Breast epithelium (tissue), 4 donors: Measurements from ENCODE around the gene RCBTB1. TPM values are rescaled to one million over a fixed set of nuclear protein-coding genes. Genes with fewer than 3 reads are reported as not detected.

Source experiments
- DNase-seq, 2 donors: peaks; one replicate each; pipeline ENCODE4 v3.0.0-alpha.2; 2019; ENCODE audit warnings: low spot score in 2 of 2
- H3K27ac ChIP-seq, 2 donors: fragments of 200-600 bp; sonication (generic) in 1 of 2; one replicate each; pipeline ENCODE4 v1.5.1; 2016 to 2019; ENCODE audit warnings: mild to moderate bottlenecking in 1 of 2
- H3K27me3 ChIP-seq, 2 donors: fragments of 200-600 bp; sonication (generic) in 1 of 2; one replicate each; pipeline versions ENCODE4 v1.5.1 to v1.6.0; 2017 to 2019; ENCODE audit warnings: control low read depth in 1 of 2, mild to moderate bottlenecking in 1 of 2
- H3K36me3 ChIP-seq: fragments of 200-600 bp; one replicate; pipeline ENCODE4 v1.5.1; 2019
- H3K4me1 ChIP-seq, 2 donors: fragments of 200-600 bp; sonication (generic); one replicate each; pipeline ENCODE4 v1.5.1; 2016 to 2019; ENCODE audit warnings: control low read depth in 1 of 2
- H3K4me3 ChIP-seq, 3 donors: fragments of 200-600 bp; sonication (generic); 1 replicate in 2 of 3; 2 replicates in 1 of 3; pipeline ENCODE4 v1.5.1; 2016 to 2019; ENCODE audit warnings: mild to moderate bottlenecking in 3 of 3, moderate library complexity in 2 of 3
- H3K9me3 ChIP-seq, 2 donors: fragments of 200-600 bp; sonication (generic) in 1 of 2; one replicate each; pipeline ENCODE4 v1.5.1; 2016 to 2019; ENCODE audit warnings: control low read depth in 1 of 2
- CTCF ChIP-seq, 3 donors: fragments of 450-650 bp; IDR thresholded peaks; one replicate each; pipeline ENCODE4 v1.5.1; 2016 to 2017; ENCODE audit warnings: antibody characterized with exemption in 3 of 3, mild to moderate bottlenecking in 3 of 3, moderate library complexity in 3 of 3
- POLR2A ChIP-seq: fragments of 450-650 bp; IDR thresholded peaks from one replicate; pipeline ENCODE4 v1.6.1; 2016; ENCODE audit warnings: antibody characterized with exemption, mild to moderate bottlenecking, moderate library complexity
- POLR2AphosphoS5 ChIP-seq, 3 donors: sonication (generic); formaldehyde crosslinking; IDR thresholded peaks; one replicate each; pipeline ENCODE4 v1.6.1; 2017; ENCODE audit warnings: antibody characterized with exemption in 3 of 3
- intact Hi-C: fragments of 100-400 bp; cut with DNase I; formaldehyde crosslinking; loops from one replicate; pipeline ENCODE4 v1.15.1; 2023; ENCODE audit warnings: low total_unique reads
- total RNA-seq, 3 donors: library from RNA; depleted of rRNA; stranded (reverse); fragments of >200 nt; gene quantifications; one replicate each; pipeline ENCODE4 v1.1.0, GENCODE V29; 2016

The RCBTB1 gene
- total RNA-seq, 3 donors from 2014 or later, result 13.8 to 18.4 (median 17.9) TPM

- TF ChIP-seq CTCF (IDR thresholded peaks at IDR 0.05) (no peak), POLR2A (no peak), POLR2AphosphoS5 (IDR thresholded peaks at IDR 0.05) (no peak)
- H3K9me3 ChIP-seq, result no peaks in the 10 kb centered on the region
- DNase-seq, result no peak
- no peaks in the 10 kb centered on the region for H3K4me1 ChIP-seq
- no peaks in the 10 kb centered on the region for H3K36me3 ChIP-seq
- no peak overlapping the region for H3K27ac ChIP-seq
- H3K4me3 ChIP-seq, result no peak overlapping the region
- H3K27me3 ChIP-seq, result no peaks in the 10 kb centered on the region
- intact Hi-C loops, result no loop called here
Observed at GRCh38 chr13:49528161-49528560, 57.2 kb downstream of the RCBTB1 start.

DNA sequence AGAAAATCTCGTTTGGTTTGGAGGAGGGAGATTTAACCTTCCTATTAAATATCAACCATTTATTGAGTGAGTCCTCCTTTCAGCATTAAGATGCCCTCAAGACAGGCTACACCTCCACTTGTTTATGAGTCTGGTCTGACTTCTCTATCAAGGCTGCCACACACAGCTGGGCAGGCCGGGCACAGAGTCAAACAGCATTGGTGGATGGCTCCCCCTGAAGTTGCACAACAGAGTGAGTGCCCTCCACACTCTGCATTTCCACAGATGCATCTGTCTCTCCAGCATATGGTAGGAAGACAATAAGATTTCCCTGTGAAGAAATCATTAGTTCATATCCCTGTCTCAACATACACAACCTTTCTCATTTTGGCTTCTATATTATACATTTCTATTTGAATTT lies 58.2 kb downstream of the RCBTB1 start:
- no peaks in the 10 kb centered on the region for H3K4me1 ChIP-seq
- no peak overlapping the region for H3K4me3 ChIP-seq
- no peak overlapping the region for H3K27ac ChIP-seq
- no peak for DNase-seq
- no peaks in the 10 kb centered on the region for H3K36me3 ChIP-seq
- intact Hi-C loops, result no loop called here
- H3K27me3 ChIP-seq, result no peaks in the 10 kb centered on the region
- TF ChIP-seq CTCF (IDR thresholded peaks at IDR 0.05) (no peak), POLR2AphosphoS5 (IDR thresholded peaks at IDR 0.05) (no peak), POLR2A (no peak)
- no peaks in the 10 kb centered on the region for H3K9me3 ChIP-seq

DNA sequence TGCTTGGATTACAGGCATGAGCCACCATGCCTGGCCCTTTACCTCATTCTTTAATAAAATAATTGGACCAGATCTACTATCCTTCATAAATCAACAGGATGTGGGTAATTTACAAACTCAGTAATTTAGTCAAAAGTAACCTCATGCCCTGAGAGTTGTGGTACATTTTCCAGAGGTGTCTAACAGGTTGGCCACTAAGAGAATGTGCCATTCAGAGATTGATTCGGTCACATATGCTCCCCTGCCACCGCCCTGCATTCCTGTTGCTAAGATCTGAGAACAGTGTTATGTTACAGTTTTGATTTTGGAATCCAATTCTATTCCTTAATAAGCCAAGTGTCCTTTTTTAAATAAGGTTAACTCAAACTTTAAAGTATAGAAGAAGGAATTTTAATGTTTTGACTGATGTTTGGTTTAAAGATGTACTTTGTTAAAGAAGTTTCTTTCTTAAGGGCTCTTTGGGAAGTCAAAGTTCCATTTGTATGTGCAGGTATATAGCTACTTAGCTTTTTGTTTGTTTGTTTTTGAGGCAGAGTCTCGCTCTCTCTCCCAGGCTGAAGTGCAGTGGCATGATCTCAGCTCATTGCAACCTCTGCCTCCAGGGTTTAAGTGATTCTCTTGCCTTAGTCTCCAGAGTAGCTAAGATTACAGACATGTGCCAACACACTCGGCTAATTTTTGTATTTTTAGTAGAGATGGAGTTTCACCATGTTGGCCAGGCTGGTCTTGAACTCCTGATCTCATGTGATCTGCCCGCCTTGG lies 60.4 kb downstream of the RCBTB1 start:
- Histone ChIP-seq H3K9me3 (no peaks in the 10 kb centered on the region), H3K4me3 (no peak overlapping the region), H3K4me1 (no peaks in the 10 kb centered on the region), H3K36me3 (peaks cover 4% of the 10 kb centered on the region), H3K27ac (no peak overlapping the region), H3K27me3 (no peaks in the 10 kb centered on the region)
- intact Hi-C loops, result no loop called here
- TF ChIP-seq CTCF (IDR thresholded peaks at IDR 0.05) (no peak), POLR2AphosphoS5 (IDR thresholded peaks at IDR 0.05) (no peak), POLR2A (no peak)
- no peak for DNase-seq

- Histone ChIP-seq H3K4me3 (no peak overlapping the region), H3K36me3 (peaks cover 4% of the 10 kb centered on the region), H3K4me1 (no peaks in the 10 kb centered on the region), H3K9me3 (no peaks in the 10 kb centered on the region), H3K27me3 (no peaks in the 10 kb centered on the region), H3K27ac (no peak overlapping the region)
- TF ChIP-seq POLR2AphosphoS5 (IDR thresholded peaks at IDR 0.05), result no peak
- no peak for TF ChIP-seq POLR2A
- TF ChIP-seq CTCF (IDR thresholded peaks at IDR 0.05), result no peak
- intact Hi-C loops, result no loop called here
- no peak for DNase-seq
Observed at GRCh38 chr13:49521224-49521623, 64.1 kb downstream of the RCBTB1 start.

- Histone ChIP-seq H3K27me3 (no peaks in the 10 kb centered on the region), H3K4me3 (no peak overlapping the region), H3K4me1 (no peaks in the 10 kb centered on the region), H3K27ac (no peak overlapping the region), H3K9me3 (no peaks in the 10 kb centered on the region), H3K36me3 (peaks cover 4% of the 10 kb centered on the region)
- intact Hi-C loops, result no loop called here
- TF ChIP-seq CTCF (IDR thresholded peaks at IDR 0.05), result no peak
- no peak for TF ChIP-seq POLR2AphosphoS5 (IDR thresholded peaks at IDR 0.05)
- TF ChIP-seq POLR2A, result no peak
- no peak for DNase-seq
Observed at GRCh38 chr13:49517461-49517860, 67.9 kb downstream of the RCBTB1 start.
